Measurements from ENCODE around the gene ENAH. TPM values are rescaled to one million over a fixed set of nuclear protein-coding genes. Genes with fewer than 3 reads are reported as not detected.

The ENAH gene
- polyA plus RNA-seq, 1 donor (not counting 4 experiments of a cell fraction or from before 2014, with no cell fraction given) = 61.0 TPM

- H3K4me3 ChIP-seq (ENCODE audit: control insufficient read depth in 2 of 3, extremely low read depth in 1 of 3, insufficient read depth in 2 of 3, low read depth in 1 of 3, low read length in 3 of 3) = no peak overlapping the region
- H3K9me3 ChIP-seq (ENCODE audit: control insufficient read depth, low read depth, low read length) = no peaks in the 10 kb centered on the region
- H3K9me1 ChIP-seq (ENCODE audit: control insufficient read depth, extremely low read depth, insufficient read depth, low read length) = no peaks in the 10 kb centered on the region
- H3K36me3 ChIP-seq (ENCODE audit: control insufficient read depth in 2 of 2, extremely low read depth in 1 of 2, insufficient read depth in 2 of 2, low read length in 2 of 2) = no peaks in the 10 kb centered on the region
- no peaks in the 10 kb centered on the region for H4K20me1 ChIP-seq (ENCODE audit: control insufficient read depth, extremely low read depth, insufficient read depth, low read length)
- peaks cover 23% of the 10 kb centered on the region for H3K4me1 ChIP-seq (ENCODE audit: control insufficient read depth, extremely low read depth, insufficient read depth, low read length)
- H3K9ac ChIP-seq (ENCODE audit: control insufficient read depth, extremely low read depth, insufficient read depth, low read length) = no peak overlapping the region
- DNase-seq (ENCODE audit: low read depth, low spot score) (no peak), FAIRE-seq (no peak)
- dilution Hi-C loops (cut with MboI; ENCODE audit: extremely low pct_ligation_motif_present, low sequenced_read_pairs) = no loop called here
- H3K4me2 ChIP-seq (ENCODE audit: control insufficient read depth, extremely low read depth, insufficient read depth, low read depth, low read length) = no peak overlapping the region
- no peaks in the 10 kb centered on the region for H3K27me3 ChIP-seq (ENCODE audit: control insufficient read depth, extremely low read depth, insufficient read depth, low read length)
- H2AFZ ChIP-seq (ENCODE audit: control insufficient read depth, low read length) = no peak overlapping the region
- H3K27ac ChIP-seq (ENCODE audit: control insufficient read depth, insufficient read depth, low read length) = no peak overlapping the region
- TF ChIP-seq CTCF (optimal IDR thresholded peaks at IDR 0.05 in 1 of 3, IDR thresholded peaks at IDR 0.05 in 1 of 3, conservative IDR thresholded peaks at IDR 0.05 in 1 of 3; ENCODE audit: extremely low read depth in 1 of 3, insufficient read depth in 2 of 3, low read length in 3 of 3) (no peak), EZH2 (IDR thresholded peaks at IDR 0.05; ENCODE audit: low read length) (no peak)
- no peaks in the 10 kb centered on the region for H3K79me2 ChIP-seq (ENCODE audit: control insufficient read depth, insufficient read depth, low read length)
Measured at GRCh38 chr1:225442123-225442505, 210.8 kb downstream of the ENAH start.

- Histone ChIP-seq H3K27ac (ENCODE audit: control insufficient read depth, insufficient read depth, low read length) (no peak overlapping the region), H3K36me3 (ENCODE audit: control insufficient read depth in 2 of 2, extremely low read depth in 1 of 2, insufficient read depth in 2 of 2, low read length in 2 of 2) (no peaks in the 10 kb centered on the region), H3K9me1 (ENCODE audit: control insufficient read depth, extremely low read depth, insufficient read depth, low read length) (no peaks in the 10 kb centered on the region), H3K9ac (ENCODE audit: control insufficient read depth, extremely low read depth, insufficient read depth, low read length) (no peak overlapping the region), H3K27me3 (ENCODE audit: control insufficient read depth, extremely low read depth, insufficient read depth, low read length) (no peaks in the 10 kb centered on the region), H4K20me1 (ENCODE audit: control insufficient read depth, extremely low read depth, insufficient read depth, low read length) (no peaks in the 10 kb centered on the region), H3K4me3 (ENCODE audit: control insufficient read depth in 2 of 3, extremely low read depth in 1 of 3, insufficient read depth in 2 of 3, low read depth in 1 of 3, low read length in 3 of 3) (no peak overlapping the region), H3K9me3 (ENCODE audit: control insufficient read depth, low read depth, low read length) (no peaks in the 10 kb centered on the region), H2AFZ (ENCODE audit: control insufficient read depth, low read length) (no peak overlapping the region), H3K4me1 (ENCODE audit: control insufficient read depth, extremely low read depth, insufficient read depth, low read length) (peaks cover 20% of the 10 kb centered on the region), H3K4me2 (ENCODE audit: control insufficient read depth, extremely low read depth, insufficient read depth, low read depth, low read length) (no peak overlapping the region), H3K79me2 (ENCODE audit: control insufficient read depth, insufficient read depth, low read length) (no peaks in the 10 kb centered on the region)
- no peak for FAIRE-seq
- TF ChIP-seq EZH2 (IDR thresholded peaks at IDR 0.05; ENCODE audit: low read length) = no peak
- TF ChIP-seq CTCF (optimal IDR thresholded peaks at IDR 0.05 in 1 of 3, IDR thresholded peaks at IDR 0.05 in 1 of 3, conservative IDR thresholded peaks at IDR 0.05 in 1 of 3; ENCODE audit: extremely low read depth in 1 of 3, insufficient read depth in 2 of 3, low read length in 3 of 3) = peak in 1 of 3 experiments; percentile 3
- no peak for DNase-seq (ENCODE audit: low read depth, low spot score)
- dilution Hi-C loops (cut with MboI; ENCODE audit: extremely low pct_ligation_motif_present, low sequenced_read_pairs) = no loop called here
Measured at GRCh38 chr1:225441314-225442122, 211.4 kb downstream of the ENAH start.
